Activated T-helper 1 cell treated with anti-CD3 and anti-CD28 coated beads, Interleukin-12 subunit alpha, Interleukin-12 subunit beta, Interleukin-2, Interleukin-4 antibody, amounts not matched to agents 30 ng/mL and 10 ng/mL and 1 ng/mL, durations not matched to agents 14 hours and 24 hours and 36 hours (primary cell): ENCODE results near the gene IGHMBP2. TPM values are rescaled to one million over a fixed set of nuclear protein-coding genes. Genes with fewer than 3 reads are reported as not detected.

Experiments used
- DNase-seq: peaks from one replicate; pipeline ENCODE4 v3.0.0; 2021; ENCODE audit warnings: low spot score
- H3K27ac Mint-ChIP-seq: one replicate; pipeline ENCODE4 v1.8.0; 2021; ENCODE audit warnings: mild to moderate bottlenecking, mixed read lengths
- H3K27me3 Mint-ChIP-seq: one replicate; pipeline ENCODE4 v1.8.0; 2022; ENCODE audit warnings: mild to moderate bottlenecking, moderate library complexity, mixed read lengths; ENCODE audit not compliant: insufficient read depth
- H3K36me3 Mint-ChIP-seq: one replicate; pipeline ENCODE4 v1.8.0; 2021; ENCODE audit warnings: low read depth, mixed read lengths
- H3K4me1 Mint-ChIP-seq: one replicate; pipeline ENCODE4 v1.8.0; 2021; ENCODE audit warnings: low read depth, mixed read lengths
- H3K4me3 Mint-ChIP-seq: one replicate; pipeline ENCODE4 v1.8.0; 2021; ENCODE audit warnings: mild to moderate bottlenecking, moderate library complexity, mixed read lengths
- H3K9me3 Mint-ChIP-seq: one replicate; pipeline ENCODE4 v1.8.0; 2021; ENCODE audit warnings: mixed read lengths
- intact Hi-C: fragments of 100-400 bp; cut with micrococcal nuclease; formaldehyde crosslinking; loops from one replicate; pipeline ENCODE4 v1.15.1; 2024
- total RNA-seq: library from RNA; stranded (reverse); gene quantifications from 2 replicates; pipeline ENCODE4 v1.2.3, GENCODE V29; 2022

The IGHMBP2 gene
- total RNA-seq, 1 donor from 2014 or later, result 42.3 TPM

DNA sequence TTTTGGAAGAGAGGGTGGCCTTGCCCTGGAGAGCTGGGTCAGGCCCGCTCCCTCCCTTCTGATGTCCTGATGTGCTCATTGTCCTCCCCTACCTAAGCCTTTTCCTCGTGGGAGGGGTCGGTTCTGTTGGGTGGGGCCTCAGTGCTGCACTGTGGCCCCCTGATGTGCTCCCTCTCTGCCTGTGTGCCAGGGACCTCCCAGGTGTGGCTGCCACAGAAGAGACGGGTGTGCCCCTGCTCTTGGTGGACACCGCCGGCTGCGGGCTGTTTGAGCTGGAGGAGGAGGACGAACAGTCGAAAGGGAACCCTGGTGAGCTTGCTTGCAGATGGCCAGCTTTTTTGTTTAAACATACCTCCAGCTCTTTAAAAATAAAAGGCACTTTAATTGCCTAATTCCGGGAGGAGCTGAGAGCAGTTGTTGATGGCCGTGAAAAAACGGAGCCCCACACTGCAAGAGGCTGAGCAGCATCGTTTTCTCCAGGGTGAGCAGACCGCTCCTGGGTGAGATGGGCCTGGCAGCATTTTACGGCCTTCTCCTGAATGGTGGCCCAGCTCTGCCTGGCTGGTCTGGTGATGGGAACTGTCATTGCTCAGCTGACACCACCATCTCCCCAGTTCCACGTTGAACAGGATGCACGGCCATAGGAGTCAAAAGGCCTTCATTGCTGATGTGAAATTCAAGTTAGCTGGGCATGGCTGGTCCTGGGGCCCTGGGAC, 30.1 kb downstream of the IGHMBP2 start:
- Mint-ChIP-seq H3K27ac (no peak overlapping the region), H3K4me3 (no peak overlapping the region), H3K36me3 (peaks cover 16% of the 10 kb centered on the region), H3K9me3 (no peaks in the 10 kb centered on the region), H3K4me1 (no peaks in the 10 kb centered on the region), H3K27me3 (no peaks in the 10 kb centered on the region)
- intact Hi-C loops, result no loop called here
- no peak for DNase-seq

DNA sequence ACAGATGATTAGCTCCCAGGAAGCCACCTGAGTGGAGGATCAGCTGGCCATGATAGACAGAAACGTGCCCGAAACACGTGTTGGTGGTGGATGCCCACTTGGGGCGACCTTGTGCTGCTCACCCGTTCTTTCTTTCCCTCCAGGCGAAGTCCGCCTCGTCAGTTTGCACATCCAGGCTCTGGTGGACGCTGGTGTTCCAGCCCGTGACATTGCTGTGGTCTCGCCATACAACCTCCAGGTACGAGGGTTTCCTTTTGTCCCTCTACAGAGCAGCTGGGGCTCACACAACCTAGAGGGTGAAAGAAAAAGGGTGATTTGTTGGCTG, 30.6 kb downstream of the IGHMBP2 start:
- Mint-ChIP-seq H3K4me1 (no peaks in the 10 kb centered on the region), H3K27ac (no peak overlapping the region), H3K36me3 (peaks cover 18% of the 10 kb centered on the region), H3K9me3 (no peaks in the 10 kb centered on the region), H3K4me3 (no peak overlapping the region), H3K27me3 (no peaks in the 10 kb centered on the region)
- DNase-seq, result no peak
- intact Hi-C loops, result no loop called here

DNA sequence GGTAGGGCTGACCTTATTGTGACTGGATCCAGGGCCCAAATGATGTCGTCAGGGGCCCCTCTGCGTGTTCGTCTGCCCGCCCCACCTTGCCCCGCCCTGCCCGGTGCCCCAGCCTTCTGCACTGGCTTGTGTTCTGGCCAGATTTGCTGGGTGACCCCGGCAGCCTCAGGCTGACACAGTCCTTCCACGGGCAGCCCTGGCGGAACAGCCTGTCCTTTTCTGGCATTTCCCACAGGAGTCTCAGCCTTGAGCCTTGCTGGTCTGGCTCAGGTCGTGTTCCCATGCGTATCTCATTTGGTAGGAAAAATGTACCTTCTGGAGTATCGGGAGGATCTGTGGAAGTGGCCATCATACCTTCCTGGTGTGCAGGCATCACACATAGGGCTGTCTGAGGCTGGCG, 31.0 kb downstream of the IGHMBP2 start:
- no peaks in the 10 kb centered on the region for H3K27me3 Mint-ChIP-seq
- H3K36me3 Mint-ChIP-seq, result peaks cover 14% of the 10 kb centered on the region
- intact Hi-C loops, result no loop called here
- H3K27ac Mint-ChIP-seq, result no peak overlapping the region
- H3K9me3 Mint-ChIP-seq, result no peaks in the 10 kb centered on the region
- H3K4me1 Mint-ChIP-seq, result no peaks in the 10 kb centered on the region
- no peak overlapping the region for H3K4me3 Mint-ChIP-seq
- DNase-seq, result no peak

DNA sequence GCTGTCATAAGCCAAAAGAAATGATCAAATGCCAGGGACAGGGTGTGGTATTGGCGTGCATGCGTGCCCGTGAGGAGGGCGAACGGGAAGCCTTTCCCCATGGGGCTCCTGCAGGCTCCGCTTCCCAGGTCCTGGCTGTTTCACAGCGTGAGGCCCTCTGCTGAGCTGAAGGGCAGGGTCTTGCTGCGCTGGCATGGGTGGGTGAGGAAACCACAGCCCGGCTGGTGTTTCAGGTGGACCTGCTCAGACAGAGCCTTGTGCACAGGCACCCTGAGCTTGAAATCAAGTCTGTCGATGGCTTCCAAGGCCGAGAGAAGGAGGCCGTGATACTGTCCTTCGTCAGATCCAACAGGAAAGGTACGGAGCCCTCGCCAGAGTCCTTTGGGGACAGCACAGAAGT, 31.4 kb downstream of the IGHMBP2 start:
- no peak overlapping the region for H3K4me3 Mint-ChIP-seq
- no peak for DNase-seq
- H3K4me1 Mint-ChIP-seq, result no peaks in the 10 kb centered on the region
- H3K27ac Mint-ChIP-seq, result no peak overlapping the region
- no peaks in the 10 kb centered on the region for H3K27me3 Mint-ChIP-seq
- no peaks in the 10 kb centered on the region for H3K9me3 Mint-ChIP-seq
- peaks cover 14% of the 10 kb centered on the region for H3K36me3 Mint-ChIP-seq
- intact Hi-C loops, result no loop called here

DNA sequence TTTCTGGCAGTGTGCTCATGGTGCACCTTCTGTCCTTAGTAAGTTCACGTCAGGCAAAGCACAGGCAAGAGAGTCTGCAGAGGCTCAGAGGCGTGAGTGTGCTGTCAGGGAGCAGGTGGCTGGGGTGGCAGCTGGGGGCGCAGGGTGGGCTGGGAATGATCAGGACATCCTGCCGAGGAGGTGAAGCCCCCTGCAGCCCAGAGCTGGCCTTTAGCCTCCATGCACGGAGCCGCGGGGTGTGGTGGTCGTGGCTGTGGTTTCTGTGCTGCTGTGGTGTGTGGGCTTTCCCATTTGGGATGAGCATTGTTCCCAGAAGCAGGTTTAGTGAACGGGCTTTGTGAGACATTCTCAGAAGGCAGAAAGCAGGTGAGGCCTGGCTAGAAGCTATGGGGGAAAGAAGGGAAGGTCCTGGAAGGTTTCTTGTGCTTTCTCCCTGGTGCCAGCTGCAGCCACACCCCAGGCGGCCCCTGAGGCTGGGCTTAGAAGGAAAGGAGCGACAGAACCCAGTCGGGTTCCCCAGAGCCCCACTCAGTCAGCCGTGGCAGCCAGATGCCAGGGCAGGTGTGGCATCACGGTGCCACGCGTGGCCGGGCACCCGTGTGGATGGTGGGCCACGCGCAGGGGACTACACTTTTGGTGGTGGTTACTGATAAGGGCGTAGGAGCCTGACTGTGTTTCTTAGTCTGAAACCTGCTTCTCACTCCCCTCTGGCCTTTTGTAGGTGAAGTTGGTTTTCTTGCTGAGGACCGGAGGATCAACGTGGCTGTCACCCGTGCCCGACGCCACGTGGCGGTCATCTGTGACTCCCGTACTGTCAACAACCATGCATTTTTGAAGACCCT, 32.0 kb downstream of the IGHMBP2 start:
- H3K4me3 Mint-ChIP-seq, result no peak overlapping the region
- H3K9me3 Mint-ChIP-seq, result no peaks in the 10 kb centered on the region
- H3K36me3 Mint-ChIP-seq, result peaks cover 9% of the 10 kb centered on the region
- intact Hi-C loops, result no loop called here
- H3K4me1 Mint-ChIP-seq, result no peaks in the 10 kb centered on the region
- no peaks in the 10 kb centered on the region for H3K27me3 Mint-ChIP-seq
- no peak overlapping the region for H3K27ac Mint-ChIP-seq
- no peak for DNase-seq

DNA sequence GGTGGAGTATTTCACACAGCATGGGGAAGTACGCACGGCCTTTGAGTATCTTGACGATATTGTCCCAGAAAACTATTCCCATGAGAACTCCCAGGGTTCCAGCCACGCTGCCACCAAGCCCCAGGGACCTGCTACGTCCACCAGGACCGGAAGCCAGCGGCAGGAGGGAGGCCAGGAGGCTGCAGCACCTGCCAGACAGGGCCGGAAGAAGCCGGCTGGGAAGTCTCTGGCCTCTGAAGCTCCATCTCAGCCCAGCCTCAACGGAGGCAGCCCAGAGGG, 32.6 kb downstream of the IGHMBP2 start:
- Mint-ChIP-seq H3K36me3 (peaks cover 11% of the 10 kb centered on the region), H3K4me1 (no peaks in the 10 kb centered on the region), H3K9me3 (no peaks in the 10 kb centered on the region), H3K4me3 (no peak overlapping the region), H3K27ac (no peak overlapping the region), H3K27me3 (no peaks in the 10 kb centered on the region)
- intact Hi-C loops, result no loop called here
- DNase-seq, result no peak

DNA sequence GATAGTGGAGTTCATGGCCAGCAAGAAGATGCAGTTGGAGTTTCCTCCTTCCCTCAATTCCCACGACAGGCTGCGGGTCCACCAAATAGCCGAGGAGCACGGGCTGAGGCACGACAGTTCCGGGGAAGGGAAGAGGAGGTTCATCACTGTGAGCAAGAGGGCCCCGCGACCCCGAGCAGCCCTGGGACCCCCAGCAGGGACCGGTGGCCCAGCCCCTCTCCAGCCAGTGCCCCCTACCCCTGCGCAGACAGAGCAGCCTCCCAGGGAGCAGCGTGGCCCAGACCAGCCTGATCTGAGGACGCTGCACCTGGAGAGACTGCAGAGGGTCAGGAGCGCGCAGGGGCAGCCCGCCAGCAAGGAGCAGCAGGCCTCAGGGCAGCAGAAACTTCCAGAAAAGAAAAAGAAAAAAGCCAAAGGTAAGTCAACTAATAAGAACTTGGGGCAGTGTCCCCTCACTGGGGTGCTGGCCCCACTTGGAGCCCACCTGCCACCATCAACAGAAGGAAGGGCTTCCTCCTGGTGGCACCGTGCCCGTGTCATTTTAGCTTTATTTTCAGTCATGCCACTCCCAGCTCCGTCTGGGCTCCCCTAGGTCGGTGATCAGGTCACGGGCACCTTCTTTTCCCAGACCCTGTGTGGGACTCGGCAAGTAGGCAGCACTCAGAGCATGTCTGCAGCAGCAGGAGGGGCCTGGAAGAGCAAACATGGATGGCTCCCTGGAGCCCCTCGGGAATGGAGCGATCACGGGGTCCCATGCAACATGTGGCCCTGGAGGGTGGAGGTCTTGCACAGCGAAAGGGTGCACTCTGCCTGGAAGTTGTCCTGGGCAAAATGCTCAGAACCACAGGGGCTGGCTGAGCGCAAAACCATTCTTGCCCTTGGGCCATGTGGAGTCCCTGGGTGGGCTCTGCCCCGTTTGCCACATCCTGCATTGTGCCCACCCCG, 33.3 kb downstream of the IGHMBP2 start:
- DNase-seq, result no peak
- no peaks in the 10 kb centered on the region for H3K4me1 Mint-ChIP-seq
- intact Hi-C loops, result no loop called here
- peaks cover 11% of the 10 kb centered on the region for H3K36me3 Mint-ChIP-seq
- H3K27me3 Mint-ChIP-seq, result no peaks in the 10 kb centered on the region
- no peak overlapping the region for H3K4me3 Mint-ChIP-seq
- H3K27ac Mint-ChIP-seq, result no peak overlapping the region
- H3K9me3 Mint-ChIP-seq, result no peaks in the 10 kb centered on the region

DNA sequence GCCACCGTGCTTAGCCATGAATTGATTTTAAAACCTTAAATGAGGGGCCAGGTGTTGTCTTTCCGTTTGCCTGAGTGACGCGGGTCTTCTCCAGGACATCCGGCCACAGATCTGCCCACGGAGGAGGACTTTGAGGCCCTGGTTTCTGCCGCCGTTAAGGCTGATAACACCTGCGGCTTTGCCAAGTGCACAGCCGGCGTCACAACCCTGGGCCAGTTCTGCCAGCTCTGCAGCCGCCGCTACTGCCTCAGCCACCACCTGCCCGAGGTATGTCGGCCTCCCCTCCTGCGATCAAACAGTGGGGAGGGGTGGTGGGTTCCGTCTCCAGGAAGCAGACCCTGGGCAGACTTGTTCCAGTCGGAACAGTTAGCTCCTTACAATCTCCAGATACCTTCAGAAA, 34.4 kb downstream of the IGHMBP2 start:
- Mint-ChIP-seq H3K4me3 (no peak overlapping the region), H3K27ac (no peak overlapping the region), H3K36me3 (peaks cover 9% of the 10 kb centered on the region), H3K9me3 (no peaks in the 10 kb centered on the region), H3K27me3 (no peaks in the 10 kb centered on the region), H3K4me1 (no peaks in the 10 kb centered on the region)
- intact Hi-C loops, result no loop called here
- no peak for DNase-seq

DNA sequence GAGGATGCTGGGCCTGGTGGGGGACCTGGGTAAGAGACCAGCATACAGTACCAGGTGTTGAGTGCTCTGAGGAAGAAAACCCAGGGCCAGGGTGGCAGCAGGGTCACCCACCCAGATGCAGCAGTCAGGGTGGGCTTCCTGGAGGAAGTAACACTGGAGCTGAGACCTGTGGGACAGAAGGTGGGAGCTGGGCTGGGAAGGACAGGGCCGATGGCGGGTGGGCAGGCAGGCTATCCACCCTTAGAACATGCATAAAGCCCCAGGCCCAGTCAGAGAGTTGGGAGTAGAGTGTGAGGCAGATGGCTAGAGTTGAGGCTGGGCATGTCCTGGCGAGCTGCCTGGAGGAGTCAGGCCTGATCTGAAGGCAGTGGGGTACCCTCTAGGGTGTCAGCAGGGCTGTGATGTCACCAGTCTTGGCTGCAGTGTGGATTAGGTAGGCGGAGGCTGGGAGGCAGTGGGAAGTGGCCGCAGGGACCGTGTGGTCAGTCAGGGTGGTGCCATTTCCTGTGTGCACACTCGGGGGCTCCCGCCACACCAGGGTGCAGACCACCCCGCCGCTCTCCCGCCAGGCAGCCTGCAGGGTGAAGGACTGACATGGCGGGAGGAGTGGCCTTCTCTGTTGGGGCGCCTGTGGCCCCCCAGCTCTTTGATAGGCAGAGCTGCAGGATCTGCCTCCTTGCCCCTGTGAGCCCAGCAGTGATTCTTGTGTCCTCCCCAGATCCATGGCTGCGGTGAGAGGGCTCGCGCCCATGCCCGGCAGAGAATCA, 35.3 kb downstream of the IGHMBP2 start:
- intact Hi-C loops, result no loop called here
- no peaks in the 10 kb centered on the region for H3K4me1 Mint-ChIP-seq
- H3K27me3 Mint-ChIP-seq, result no peaks in the 10 kb centered on the region
- no peaks in the 10 kb centered on the region for H3K9me3 Mint-ChIP-seq
- no peak overlapping the region for H3K27ac Mint-ChIP-seq
- no peak for DNase-seq
- no peak overlapping the region for H3K4me3 Mint-ChIP-seq
- peaks cover 9% of the 10 kb centered on the region for H3K36me3 Mint-ChIP-seq

DNA sequence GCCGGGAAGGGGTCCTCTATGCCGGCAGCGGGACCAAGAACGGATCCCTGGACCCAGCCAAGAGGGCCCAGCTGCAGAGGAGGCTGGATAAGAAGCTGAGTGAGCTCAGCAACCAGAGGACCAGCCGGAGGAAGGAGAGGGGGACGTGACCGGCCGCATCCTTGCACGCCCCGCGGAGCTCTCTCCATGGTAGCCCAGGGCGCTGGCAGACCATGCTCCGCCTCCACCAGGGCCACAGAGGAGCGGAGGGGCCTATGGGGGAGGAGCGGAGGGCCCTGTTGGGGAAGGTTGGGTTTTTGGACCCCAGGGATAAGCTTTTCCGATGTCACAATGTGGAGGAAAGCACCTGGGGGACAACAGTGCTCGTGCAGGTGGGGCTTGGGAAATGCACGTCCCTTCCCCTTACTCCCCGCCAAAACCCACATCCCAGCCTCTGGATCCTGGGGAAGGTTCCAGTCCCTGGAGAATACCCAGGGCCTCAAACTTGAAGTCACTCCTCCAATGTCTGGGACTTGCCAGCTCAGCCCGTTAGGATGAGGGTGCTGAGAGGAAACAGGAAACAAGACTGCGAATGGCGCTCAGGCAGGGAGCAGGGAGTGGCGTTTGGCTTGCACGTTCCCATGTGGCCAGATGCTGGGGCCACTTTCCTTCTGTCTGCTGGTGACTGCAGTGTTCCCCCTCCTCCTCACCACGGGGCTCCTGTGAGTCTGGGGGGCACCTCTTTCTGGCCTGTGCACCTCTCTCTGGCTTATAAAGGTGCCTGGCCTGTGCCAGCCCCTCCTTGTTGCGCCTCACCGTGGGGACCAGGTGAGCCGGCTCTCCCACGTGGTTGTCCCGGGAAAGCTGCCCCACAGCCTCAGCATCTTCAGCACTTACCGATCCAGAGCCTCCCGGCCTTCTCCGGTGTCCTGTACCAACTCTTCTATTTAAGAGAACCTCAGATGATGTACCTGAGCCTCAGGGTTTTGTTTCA, 36.2 kb downstream of the IGHMBP2 start:
- DNase-seq, result no peak
- Mint-ChIP-seq H3K27me3 (no peaks in the 10 kb centered on the region), H3K27ac (no peak overlapping the region), H3K4me1 (no peaks in the 10 kb centered on the region), H3K4me3 (no peak overlapping the region), H3K9me3 (no peaks in the 10 kb centered on the region), H3K36me3 (peaks cover 9% of the 10 kb centered on the region)
- intact Hi-C loops, result no loop called here

DNA sequence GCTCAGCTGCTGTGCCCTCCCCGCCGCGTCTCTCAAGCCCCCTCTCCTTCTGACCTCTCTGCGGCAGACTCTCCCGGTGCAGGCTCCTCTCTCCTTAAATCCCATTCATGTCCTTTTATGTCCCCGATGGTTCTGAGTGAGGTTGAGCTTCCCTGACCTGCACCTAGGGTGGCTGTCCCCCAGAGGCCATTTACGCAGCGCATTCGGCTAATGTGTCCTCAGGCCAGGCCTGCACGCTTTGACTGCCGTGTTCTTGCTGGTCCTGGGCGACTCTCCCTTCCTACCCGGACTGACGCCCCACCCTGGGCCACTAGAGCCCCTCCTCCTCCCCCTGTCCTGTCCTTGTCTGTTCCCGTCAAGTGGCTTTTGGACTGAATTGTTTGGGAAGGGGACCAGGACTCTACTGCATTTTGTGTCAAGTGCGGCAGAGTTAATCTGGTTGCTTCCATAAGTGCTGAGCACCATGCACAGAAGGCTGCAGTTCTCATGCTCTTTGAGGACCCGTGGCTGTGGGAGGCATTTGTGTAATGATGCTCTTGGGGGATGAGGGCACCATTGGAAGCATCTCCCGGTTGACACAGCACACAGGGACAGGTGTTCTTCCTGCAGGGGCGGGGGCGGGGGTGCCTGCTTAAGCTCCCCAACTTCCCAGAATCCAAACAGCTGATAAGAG, 37.1 kb downstream of the IGHMBP2 start:
- H3K27ac Mint-ChIP-seq, result no peak overlapping the region
- intact Hi-C loops, result no loop called here
- DNase-seq, result no peak
- H3K9me3 Mint-ChIP-seq, result no peaks in the 10 kb centered on the region
- peaks cover 9% of the 10 kb centered on the region for H3K36me3 Mint-ChIP-seq
- H3K4me1 Mint-ChIP-seq, result no peaks in the 10 kb centered on the region
- H3K27me3 Mint-ChIP-seq, result no peaks in the 10 kb centered on the region
- H3K4me3 Mint-ChIP-seq, result no peak overlapping the region
